Right kidney (tissue), 1 donor: ENCODE measurements around the gene SEMA4G.
A peak's percentile ranks its signal among the peaks of the same experiment; 100 is the strongest.

Experiments used
- DNase-seq: peaks from one replicate; pipeline ENCODE4 v3.0.0-alpha.2; 2016

The SEMA4G gene

GRCh38 chr10:100986952-100987684, 17.8 kb downstream of the SEMA4G start, which contains the start of the genes MRPL43 and TWNK:
TSS of gene MRPL43 (minus strand) at chr10:100987497. CDS start at chr10:100987443, 54 bp downstream.
TSS of gene TWNK (plus strand) at chr10:100987543. CDS start at chr10:100988211, 668 bp downstream.
- DNase-seq = peak; percentile 87

- DNase-seq = no peak
These were observed 18.4 kb downstream of the SEMA4G start for GRCh38 chr10:100987685-100988049.

- DNase-seq = no peak
These were observed 18.9 kb downstream of the SEMA4G start for GRCh38 chr10:100988166-100988565.

GRCh38 chr10:100989088-100989487, 19.8 kb downstream of the SEMA4G start:
- DNase-seq = no peak

- peak; percentile 57 for DNase-seq
These were observed 24.8 kb downstream of the SEMA4G start for GRCh38 chr10:100993986-100994708.

GRCh38 chr10:100995181-100995580, 25.9 kb downstream of the SEMA4G start:
- DNase-seq = no peak

GRCh38 chr10:100996678-100997359, 27.5 kb downstream of the SEMA4G start:
- peak; percentile 82 for DNase-seq

- DNase-seq = peak; percentile 91
These were observed 28.3 kb downstream of the SEMA4G start for GRCh38 chr10:100997360-100998182.

GRCh38 chr10:100998183-100998990, 29.1 kb downstream of the SEMA4G start:
- DNase-seq = peak; percentile 94

GRCh38 chr10:100998991-100999741, 29.9 kb downstream of the SEMA4G start:
- peak; percentile 98 for DNase-seq

- DNase-seq = no peak
These were observed 30.4 kb downstream of the SEMA4G start, which contains the start of gene LZTS2 for GRCh38 chr10:100999742-101000126. TSS of gene LZTS2 (plus strand) at chr10:100999808. CDS start at chr10:101002539, 2,731 bp downstream.

GRCh38 chr10:101000127-101000914, 31.0 kb downstream of the SEMA4G start:
- DNase-seq = peak; percentile 87

- peak; percentile 62 for DNase-seq
These were observed 31.8 kb downstream of the SEMA4G start for GRCh38 chr10:101000915-101001658.

GRCh38 chr10:101001659-101002035, 32.3 kb downstream of the SEMA4G start:
- no peak for DNase-seq

- DNase-seq = no peak
These were observed 33.2 kb downstream of the SEMA4G start for GRCh38 chr10:101002456-101002855.

GRCh38 chr10:101003639-101004206, 34.4 kb downstream of the SEMA4G start:
- DNase-seq = no peak

- no peak for DNase-seq
These were observed 36.1 kb downstream of the SEMA4G start for GRCh38 chr10:101005361-101005760.

GRCh38 chr10:101005869-101006567, 36.7 kb downstream of the SEMA4G start:
- DNase-seq = no peak
